Type B pancreatic cell (in vitro differentiated cells): Measurements from ENCODE around the gene GRB2. TPM values are rescaled to one million over a fixed set of nuclear protein-coding genes. Genes with fewer than 3 reads are reported as not detected.

Source experiments
- DNase-seq: peaks from one replicate; pipeline ENCODE4 v3.0.0; 2021; ENCODE audit warnings: mixed read lengths; ENCODE audit not compliant: unreplicated experiment; ENCODE audit errors: extremely low spot score
- H3K27ac Mint-ChIP-seq: 2 replicates; pipeline ENCODE4 v1.8.0; 2021; ENCODE audit warnings: mild to moderate bottlenecking, mixed read lengths
- H3K27me3 Mint-ChIP-seq: 2 replicates; pipeline ENCODE4 v1.8.0; 2021; ENCODE audit warnings: mixed read lengths
- H3K36me3 Mint-ChIP-seq: 2 replicates; pipeline ENCODE4 v1.8.0; 2021; ENCODE audit warnings: mixed read lengths
- H3K4me1 Mint-ChIP-seq: one replicate; pipeline ENCODE4 v1.8.0; 2021; ENCODE audit warnings: mixed read lengths; ENCODE audit not compliant: unreplicated experiment
- H3K4me3 Mint-ChIP-seq: 2 replicates; pipeline ENCODE4 v1.8.0; 2021; ENCODE audit warnings: mild to moderate bottlenecking, mixed read lengths
- H3K9me3 Mint-ChIP-seq: 2 replicates; pipeline ENCODE4 v1.8.0; 2021; ENCODE audit warnings: mixed read lengths
- CTCF ChIP-seq: fragments of 200-600 bp; sonication (generic); conservative IDR thresholded peaks from 2 replicates; pipeline ENCODE4 v1.5.0; 2021; ENCODE audit warnings: antibody characterized with exemption, mild to moderate bottlenecking
- total RNA-seq: library from RNA; stranded (reverse); gene quantifications from 2 replicates; pipeline ENCODE4 v1.2.1, GENCODE V29; 2021; ENCODE audit warnings: low replicate concordance

Gene GRB2
- total RNA-seq, 1 donor from 2014 or later, result 65.3 TPM

DNA sequence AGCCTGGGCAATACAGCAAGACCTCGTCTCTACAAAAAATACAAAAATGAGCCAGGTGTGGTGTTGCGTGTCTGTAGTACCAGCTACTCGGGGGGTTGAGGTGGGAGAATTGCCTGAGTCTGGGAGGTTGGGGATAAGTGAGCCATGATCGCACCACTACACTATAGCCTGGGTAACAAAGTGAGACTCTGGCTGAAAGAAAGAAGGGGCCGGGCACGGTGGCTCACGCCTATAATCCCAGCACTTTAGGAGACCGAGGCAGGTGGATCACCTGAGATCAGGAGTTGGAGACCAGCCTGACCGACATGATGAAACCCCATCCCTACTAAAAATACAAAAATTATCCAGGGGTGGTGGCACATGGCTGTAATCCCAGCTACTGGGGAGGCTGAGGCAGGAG lies 10.5 kb upstream of the GRB2 start:
- Mint-ChIP-seq H3K4me3 (no peak overlapping the region), H3K27ac (no peak overlapping the region), H3K4me1 (peaks cover 5% of the 10 kb centered on the region), H3K27me3 (peaks cover 35% of the 10 kb centered on the region), H3K36me3 (no peaks in the 10 kb centered on the region), H3K9me3 (no peaks in the 10 kb centered on the region)
- no peak for DNase-seq
- no peak for TF ChIP-seq CTCF

DNA sequence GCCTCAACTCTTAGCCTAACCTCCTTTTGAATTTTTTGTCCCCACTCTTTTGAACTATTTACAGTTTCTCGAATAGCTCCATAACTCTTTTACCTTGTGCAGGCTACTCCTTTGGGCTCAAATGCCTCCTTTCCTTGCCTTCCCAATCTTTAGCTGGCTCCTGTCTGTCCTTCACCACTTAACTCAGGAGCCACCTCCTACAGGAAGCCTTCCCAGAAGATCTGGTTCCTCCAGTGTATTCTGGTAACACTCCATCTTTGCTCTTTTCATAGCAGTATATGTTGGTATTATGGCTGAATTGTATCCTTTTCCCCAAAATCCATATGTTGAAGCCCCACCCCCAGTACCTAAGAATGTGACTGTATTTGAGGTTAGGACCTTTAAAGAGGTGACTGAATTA lies 9.0 kb upstream of the GRB2 start:
- TF ChIP-seq CTCF, result no peak
- Mint-ChIP-seq H3K36me3 (no peaks in the 10 kb centered on the region), H3K4me3 (no peak overlapping the region), H3K9me3 (no peaks in the 10 kb centered on the region), H3K27me3 (peaks cover 42% of the 10 kb centered on the region), H3K27ac (no peak overlapping the region), H3K4me1 (peaks cover 5% of the 10 kb centered on the region)
- DNase-seq, result no peak

DNA sequence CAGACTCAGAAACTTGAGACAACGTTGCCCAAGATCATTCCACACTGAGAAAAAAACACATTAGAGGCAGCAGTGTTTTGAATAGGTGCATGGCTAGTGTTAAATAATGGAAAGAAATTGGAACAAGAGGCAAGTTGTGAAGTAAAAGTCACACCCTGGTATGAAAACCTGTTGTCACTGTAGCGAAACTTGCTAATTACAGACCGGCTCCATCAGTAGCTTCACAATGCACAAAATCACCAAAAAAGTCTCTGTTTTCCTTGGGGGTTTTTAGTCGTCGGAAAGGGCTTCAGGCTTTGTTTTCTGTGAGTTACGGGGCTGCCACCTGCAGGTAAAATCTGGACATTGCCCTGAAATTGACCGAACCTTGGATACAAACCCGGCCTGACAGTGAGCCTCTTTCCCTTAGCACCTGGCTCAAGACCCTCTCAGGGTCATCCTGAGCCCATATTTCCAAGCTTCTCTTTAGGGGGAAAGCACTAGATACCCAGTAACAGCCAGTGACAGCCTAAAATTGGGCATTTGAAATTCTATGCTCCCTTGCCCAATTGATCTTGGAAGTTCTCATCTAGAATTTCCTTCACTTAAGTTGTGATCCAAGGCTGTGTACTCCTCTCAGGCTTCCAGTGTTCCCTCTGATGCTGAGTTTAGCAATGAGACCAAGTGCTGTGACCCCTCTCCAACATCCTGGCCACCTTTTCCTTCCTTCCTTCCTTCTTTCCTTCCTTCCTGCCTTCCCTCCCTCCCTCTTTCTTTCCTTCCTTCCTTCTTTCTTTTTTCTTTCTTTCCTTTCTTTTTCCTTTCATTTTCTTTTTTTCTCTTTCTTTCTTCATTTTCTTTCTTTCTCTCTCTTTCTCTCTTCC lies 7.2 kb upstream of the GRB2 start:
- no peak overlapping the region for H3K27ac Mint-ChIP-seq
- TF ChIP-seq CTCF, result peak; percentile 88
- no peaks in the 10 kb centered on the region for H3K9me3 Mint-ChIP-seq
- peaks cover 39% of the 10 kb centered on the region for H3K27me3 Mint-ChIP-seq
- peak overlapping the region; percentile 71 for H3K4me3 Mint-ChIP-seq
- peaks cover 5% of the 10 kb centered on the region for H3K4me1 Mint-ChIP-seq
- no peaks in the 10 kb centered on the region for H3K36me3 Mint-ChIP-seq
- DNase-seq, result no peak

DNA sequence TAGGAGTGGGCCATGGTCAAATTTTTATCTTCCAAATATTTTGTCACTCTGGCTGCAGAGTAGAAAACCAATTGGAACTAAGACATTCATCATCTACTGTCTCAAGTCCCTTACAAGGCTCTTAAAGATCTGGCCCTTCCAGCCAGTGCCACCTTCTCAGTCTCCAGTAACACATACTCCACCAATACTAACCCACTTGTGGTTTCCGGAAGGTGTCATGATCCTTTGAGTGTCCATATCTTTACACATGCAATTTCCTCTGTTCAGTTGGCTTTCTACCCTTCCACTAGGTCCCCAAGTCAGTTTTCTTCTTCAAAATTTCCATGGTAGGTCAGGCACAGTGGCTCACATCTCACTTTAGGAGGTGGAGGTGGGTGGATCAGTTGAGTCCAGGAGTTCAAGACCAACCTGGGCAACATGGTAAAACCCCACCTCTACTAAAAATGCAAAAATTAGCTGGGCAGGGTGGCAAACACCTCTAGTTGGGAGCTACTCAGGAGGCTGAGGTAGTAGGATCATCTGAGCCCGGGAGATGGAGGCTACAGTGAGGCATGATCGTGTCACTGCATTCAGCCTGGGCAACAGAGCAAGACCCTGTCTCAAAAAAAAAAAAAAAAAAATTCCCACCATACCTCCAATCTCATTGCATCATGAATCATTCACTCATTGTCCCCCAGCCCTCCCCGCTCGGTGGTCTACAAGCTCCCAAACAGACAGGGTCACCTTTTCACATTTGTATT lies 6.0 kb upstream of the GRB2 start:
- TF ChIP-seq CTCF, result no peak
- Mint-ChIP-seq H3K4me3 (no peak overlapping the region), H3K27ac (no peak overlapping the region)

GRCh38 chr17:75410141-75410540 lies 4.7 kb upstream of the GRB2 start:
- H3K27ac Mint-ChIP-seq, result no peak overlapping the region
- no peak for DNase-seq
- no peak overlapping the region for H3K4me3 Mint-ChIP-seq
- no peaks in the 10 kb centered on the region for H3K9me3 Mint-ChIP-seq
- H3K4me1 Mint-ChIP-seq, result peaks cover 18% of the 10 kb centered on the region
- peaks cover 27% of the 10 kb centered on the region for H3K27me3 Mint-ChIP-seq
- no peaks in the 10 kb centered on the region for H3K36me3 Mint-ChIP-seq
- no peak for TF ChIP-seq CTCF

More for the DNA sequence above, 6.0 kb upstream of the GRB2 start:
- H3K27me3 Mint-ChIP-seq, result peaks cover 39% of the 10 kb centered on the region
- no peak for DNase-seq
- H3K9me3 Mint-ChIP-seq, result no peaks in the 10 kb centered on the region
- peaks cover 9% of the 10 kb centered on the region for H3K4me1 Mint-ChIP-seq
- no peaks in the 10 kb centered on the region for H3K36me3 Mint-ChIP-seq
